AG04450 (cell line): ENCODE measurements around the gene ROBO3. TPM values are rescaled to one million over a fixed set of nuclear protein-coding genes. Genes with fewer than 3 reads are reported as not detected.

Experiments
- CTCF ChIA-PET: fragments of 300-600, 350-600 bp; formaldehyde crosslinking; extraction: SDS; loops from one replicate; lab custom pipeline; 2022; ENCODE audit warnings: antibody characterized with exemption, inconsistent platforms; lab: Charles Lee
- POLR2A ChIA-PET: fragments of 350-600 bp; formaldehyde crosslinking; extraction: SDS; loops from one replicate; lab custom pipeline; 2021; ENCODE audit warnings: antibody characterized with exemption, inconsistent platforms; lab: Yijun Ruan, JAX
- DNase-seq: peaks from one replicate; pipeline ENCODE4 v3.0.0-alpha.2; 2011; ENCODE audit warnings: low read depth, low spot score
- H3K27ac ChIP-seq: one replicate; pipeline ENCODE4 v1.5.1; 2012; ENCODE audit warnings: low read depth, low read length, control low read depth
- H3K27me3 ChIP-seq: one replicate; pipeline ENCODE4 v1.6.0; 2012; ENCODE audit warnings: low read length; ENCODE audit not compliant: control insufficient read depth, insufficient read depth
- H3K4me3 ChIP-seq: 2 replicates; pipeline ENCODE4 v1.5.1; 2011; ENCODE audit warnings: mild to moderate bottlenecking, low read depth, low read length, control low read depth
- H3K9me3 ChIP-seq: 2 replicates; pipeline ENCODE4 v1.5.1; 2012; ENCODE audit warnings: low read length; ENCODE audit not compliant: control insufficient read depth, insufficient read depth
- CTCF ChIP-seq: IDR thresholded peaks from 2 replicates; pipeline ENCODE4 v1.5.1; 2011; ENCODE audit warnings: low read depth, low read length, control low read depth, inconsistent platforms
- polyA plus RNA-seq: library from polyadenylated mRNA; depleted of rRNA; stranded (reverse); fragments of >200 nt; gene quantifications from 2 replicates; pipeline ENCODE4 v1.2.3, GENCODE V29; 2011

ROBO3 gene
- polyA plus RNA-seq, 1 experiment, result 28.9 TPM

GRCh38 chr11:124841840-124842239, 23.4 kb upstream of the ROBO3 start:
- POLR2A ChIA-PET, result no interaction called here

GRCh38 chr11:124842305-124842704, 22.9 kb upstream of the ROBO3 start:
- peaks cover 87% of the 10 kb centered on the region for H3K27me3 ChIP-seq
- no peak for DNase-seq
- no peak overlapping the region for H3K27ac ChIP-seq
- H3K4me3 ChIP-seq, result no peak overlapping the region
- POLR2A ChIA-PET, result no interaction called here
- TF ChIP-seq CTCF, result no peak
- H3K9me3 ChIP-seq, result no peaks in the 10 kb centered on the region; the same call in 1 of the 2 replicates
- CTCF ChIA-PET, result no interaction called here

More at GRCh38 chr11:124841840-124842239, 23.4 kb upstream of the ROBO3 start:
- Histone ChIP-seq H3K27ac (no peak overlapping the region), H3K9me3 (no peaks in the 10 kb centered on the region; the same call in 1 of the 2 replicates), H3K27me3 (peaks cover 83% of the 10 kb centered on the region), H3K4me3 (no peak overlapping the region)
- CTCF ChIA-PET, result interaction anchor here (0.6 kb wide), 1 partner anchor 24 kb away, joined by 3 read pairs; no protein-coding TSS in a partner anchor
- TF ChIP-seq CTCF, result no peak
- DNase-seq, result no peak

- ChIA-PET POLR2A (no interaction called here), CTCF (interaction anchor here (4.3 kb wide), 1 partner anchor 23 kb away, joined by 22 read pairs; the partner anchor contains the start of gene ROBO3)
- no peak for DNase-seq
- peaks cover 91% of the 10 kb centered on the region for H3K27me3 ChIP-seq
- TF ChIP-seq CTCF, result no peak
- H3K9me3 ChIP-seq, result no peaks in the 10 kb centered on the region; the same call in 1 of the 2 replicates
- no peak overlapping the region for H3K27ac ChIP-seq
- H3K4me3 ChIP-seq, result no peak overlapping the region
Measured at GRCh38 chr11:124843616-124843910, 21.7 kb upstream of the ROBO3 start.

- Histone ChIP-seq H3K27ac (no peak overlapping the region), H3K9me3 (no peaks in the 10 kb centered on the region; the same call in 1 of the 2 replicates), H3K27me3 (peaks cover 90% of the 10 kb centered on the region), H3K4me3 (no peak overlapping the region)
- CTCF ChIA-PET, result interaction anchor here (0.7 to 4.3 kb wide), 3 partner anchors 22 to 200 kb away, joined by 3 to 22 read pairs (median 3); partner anchors contain the start of gene ROBO3
- POLR2A ChIA-PET, result no interaction called here
- DNase-seq, result no peak
- TF ChIP-seq CTCF, result no peak
Measured at GRCh38 chr11:124844664-124845079, 20.6 kb upstream of the ROBO3 start.

GRCh38 chr11:124846070-124846673, 19.1 kb upstream of the ROBO3 start:
- no peaks in the 10 kb centered on the region; the same call in 1 of the 2 replicates for H3K9me3 ChIP-seq
- ChIA-PET CTCF (interaction anchor here (2.8 to 4.3 kb wide), 2 partner anchors 9 to 20 kb away, joined by 18 to 22 read pairs; partner anchors contain the start of gene ROBO3), POLR2A (no interaction called here)
- no peak for DNase-seq
- peaks cover 93% of the 10 kb centered on the region for H3K27me3 ChIP-seq
- no peak for TF ChIP-seq CTCF
- H3K27ac ChIP-seq, result no peak overlapping the region
- H3K4me3 ChIP-seq, result no peak overlapping the region
